SJSA1 (cell line): Measurements from ENCODE around the gene VTCN1. TPM values are rescaled to one million over a fixed set of nuclear protein-coding genes. Genes with fewer than 3 reads are reported as not detected.
"Not testable (repeated sequence)": the region's sequence is repeated elsewhere in the genome, so short reads cannot be mapped to it uniquely, and the experiment has no call there.

Experiments
- DNase-seq, 2 experiments: peaks; one replicate each; pipeline ENCODE4 v3.0.0-alpha.2; 2015 to 2020; ENCODE audit warnings: low spot score in 2 of 2, low read depth in 1 of 2
- H3K27ac ChIP-seq: fragments of 250-450 bp; sonication (Bioruptor Pico); 2 replicates; pipeline ENCODE4 v1.5.1; 2020; ENCODE audit warnings: mild to moderate bottlenecking, moderate library complexity
- H3K27me3 ChIP-seq: fragments of 250-450 bp; sonication (Bioruptor Pico); replicated peaks from 2 replicates; pipeline ENCODE4 v1.5.1; 2020; ENCODE audit warnings: mild to moderate bottlenecking, moderate library complexity
- H3K36me3 ChIP-seq: fragments of 250-450 bp; sonication (Bioruptor Pico); 2 replicates; pipeline ENCODE4 v1.5.1; 2020; ENCODE audit warnings: mild to moderate bottlenecking
- H3K4me1 ChIP-seq: fragments of 250-450 bp; sonication (Bioruptor Pico); replicated peaks from 2 replicates; pipeline ENCODE4 v1.6.1; 2021; ENCODE audit warnings: mild to moderate bottlenecking
- H3K4me3 ChIP-seq: fragments of 250-450 bp; sonication (Bioruptor Pico); 2 replicates; pipeline ENCODE4 v1.5.1; 2020; ENCODE audit warnings: mild to moderate bottlenecking
- H3K9me3 ChIP-seq: fragments of 250-450 bp; sonication (Bioruptor Pico); replicated peaks from 2 replicates; pipeline ENCODE4 v1.5.1; 2020; ENCODE audit warnings: mild to moderate bottlenecking
- total RNA-seq: library from RNA; depleted of rRNA; stranded (reverse); fragments of >200 nt; shearing (Covaris generic); gene quantifications from 2 replicates; pipeline ENCODE4 v1.2.3, GENCODE V29; 2014

The VTCN1 gene
- total RNA-seq, 1 experiment from 2014 or later = not detected

DNA sequence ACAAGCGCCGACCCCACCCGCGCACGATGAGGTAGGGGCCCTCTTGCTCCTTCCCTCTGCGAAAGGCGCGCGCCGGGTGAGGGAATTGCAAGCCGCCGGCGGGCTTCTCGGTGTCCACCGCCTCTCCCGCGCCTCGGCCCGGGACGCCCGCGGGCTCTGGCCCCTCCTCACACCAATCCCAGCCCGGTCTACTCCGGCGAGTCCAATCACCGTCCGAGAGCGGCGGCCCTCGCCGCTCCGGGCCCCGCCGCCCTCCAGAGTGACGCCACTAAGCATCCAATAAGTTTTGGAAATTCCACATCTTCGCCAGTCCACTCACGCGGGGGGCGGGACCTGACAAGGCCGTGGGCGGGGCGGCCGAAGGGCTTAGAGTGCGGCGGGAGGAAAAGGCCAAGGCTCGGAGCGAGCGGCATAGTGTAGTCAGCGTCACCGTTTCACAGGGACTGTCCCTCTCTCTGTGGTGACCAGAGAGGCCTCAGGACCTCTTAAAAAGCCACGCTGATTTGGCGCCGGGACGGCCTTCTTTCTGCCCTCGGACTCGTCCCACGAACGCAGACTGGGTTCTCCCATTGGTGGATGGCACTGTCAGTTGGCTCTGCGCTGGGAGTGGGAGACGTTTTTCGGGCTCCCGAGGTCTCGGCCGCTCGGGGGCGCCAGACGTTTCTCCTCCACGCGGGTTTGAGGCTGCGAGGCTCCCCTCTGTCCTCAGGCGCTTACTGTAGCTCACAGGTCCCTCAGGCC is 89.0 kb downstream of the VTCN1 start, which contains the start of gene TRIM45:
Gene TRIM45 (minus strand): TSS at position 161 of the 741 bp plus-strand sequence. CDS start 548 bp downstream, outside the sequence.
- Histone ChIP-seq H3K27me3 (no peaks in the 10 kb centered on the region), H3K36me3 (no peaks in the 10 kb centered on the region), H3K27ac (peak within 1 kb of the TSS; percentile 89), H3K4me1 (peaks cover 10% of the 10 kb centered on the region), H3K4me3 (peak within 1 kb of the TSS; percentile 59), H3K9me3 (no peaks in the 10 kb centered on the region)
- DNase-seq = peak; percentile 96 to 99

DNA sequence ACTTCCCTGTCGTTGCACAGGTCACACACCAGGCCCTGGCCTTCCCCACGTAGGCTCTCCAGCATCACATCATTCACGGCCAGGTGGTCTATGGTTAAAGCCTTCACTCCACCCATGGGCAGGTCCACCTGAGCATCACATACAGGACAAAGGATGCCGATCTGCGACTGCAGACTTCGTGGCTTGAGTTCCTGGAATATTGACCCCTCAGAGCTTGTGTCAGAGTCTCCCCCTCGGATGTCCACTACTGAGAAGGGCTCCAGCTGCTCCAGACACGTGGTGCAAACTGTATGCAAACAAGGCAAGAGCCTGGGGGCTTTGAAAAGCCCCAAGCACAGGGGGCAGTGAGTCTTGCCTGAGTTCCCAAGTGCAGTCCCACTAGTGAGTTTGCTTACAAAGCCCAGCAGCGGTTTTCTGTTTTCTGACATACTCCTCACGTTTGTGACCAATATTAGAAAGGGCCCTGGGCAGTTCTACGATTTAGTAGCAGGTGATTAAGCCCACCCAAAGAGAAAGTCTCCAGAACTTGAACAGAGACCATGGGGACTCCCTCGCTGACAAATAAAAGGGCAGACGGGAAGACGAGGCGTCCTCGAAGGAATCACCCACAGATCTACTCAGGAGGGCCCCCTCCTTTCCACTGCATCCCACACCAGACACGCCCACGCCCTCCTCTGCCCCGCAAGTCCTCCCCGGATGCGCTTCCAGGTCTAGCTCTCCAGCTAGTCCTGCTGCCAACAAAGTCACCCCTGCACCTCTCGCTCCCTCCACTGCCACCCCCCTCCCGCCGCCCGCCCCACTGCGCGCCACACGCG is 89.7 kb downstream of the VTCN1 start:
- DNase-seq = no peak
- Histone ChIP-seq H3K36me3 (no peaks in the 10 kb centered on the region), H3K27me3 (no peaks in the 10 kb centered on the region), H3K27ac (peak overlapping the region; percentile 89), H3K4me3 (peak overlapping the region; percentile 59), H3K9me3 (no peaks in the 10 kb centered on the region), H3K4me1 (peaks cover 10% of the 10 kb centered on the region)

DNA sequence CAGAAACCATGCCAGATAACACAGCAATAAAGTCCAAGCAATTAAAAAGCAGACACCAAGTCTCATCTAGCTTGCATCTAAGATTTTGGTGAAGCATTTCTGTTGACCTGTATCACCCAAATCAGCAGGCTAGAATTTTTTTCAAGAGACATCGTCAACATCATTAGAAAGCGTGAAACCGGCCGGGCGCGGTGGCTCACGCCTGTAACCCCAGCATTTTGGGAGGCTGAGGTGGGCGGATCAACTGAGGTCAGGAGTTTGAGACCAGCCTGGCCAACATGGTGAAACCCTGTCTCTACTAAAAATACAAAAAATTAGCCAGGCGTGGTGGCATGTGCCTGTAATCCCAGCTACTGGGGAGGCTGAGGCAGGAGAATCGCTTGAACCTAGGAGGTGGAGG is 91.6 kb downstream of the VTCN1 start:
- H3K4me1 ChIP-seq, H3K27ac ChIP-seq, H3K9me3 ChIP-seq, DNase-seq, H3K4me3 ChIP-seq, H3K27me3 ChIP-seq: not testable (repeated sequence)
- peaks cover 12% of the 10 kb centered on the region for H3K36me3 ChIP-seq

DNA sequence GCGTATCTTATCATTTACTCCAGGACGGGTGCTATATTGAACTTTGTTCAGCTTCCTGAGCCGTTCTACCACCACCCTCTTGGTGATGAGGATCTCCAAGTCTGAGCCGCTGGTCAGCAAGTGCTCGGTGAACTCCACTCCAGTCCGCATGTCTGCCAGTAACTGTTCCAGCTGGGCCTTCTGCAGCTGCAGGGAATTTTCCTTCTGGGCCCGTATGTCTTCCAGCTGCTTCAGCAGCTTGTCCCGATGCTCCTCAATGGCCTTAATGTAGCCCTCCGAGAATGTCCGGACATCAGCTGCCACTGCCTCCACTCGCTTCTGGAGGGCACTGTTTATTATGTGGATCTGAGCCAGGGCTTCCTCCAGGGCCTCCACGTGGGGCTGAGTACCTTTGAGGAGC is 92.6 kb downstream of the VTCN1 start:
- H3K36me3 ChIP-seq = peaks cover 12% of the 10 kb centered on the region
- H3K9me3 ChIP-seq = no peaks in the 10 kb centered on the region
- DNase-seq = no peak
- H3K27ac ChIP-seq = no peak overlapping the region
- H3K27me3 ChIP-seq = no peaks in the 10 kb centered on the region
- H3K4me3 ChIP-seq = no peak overlapping the region
- peaks cover 10% of the 10 kb centered on the region for H3K4me1 ChIP-seq

DNA sequence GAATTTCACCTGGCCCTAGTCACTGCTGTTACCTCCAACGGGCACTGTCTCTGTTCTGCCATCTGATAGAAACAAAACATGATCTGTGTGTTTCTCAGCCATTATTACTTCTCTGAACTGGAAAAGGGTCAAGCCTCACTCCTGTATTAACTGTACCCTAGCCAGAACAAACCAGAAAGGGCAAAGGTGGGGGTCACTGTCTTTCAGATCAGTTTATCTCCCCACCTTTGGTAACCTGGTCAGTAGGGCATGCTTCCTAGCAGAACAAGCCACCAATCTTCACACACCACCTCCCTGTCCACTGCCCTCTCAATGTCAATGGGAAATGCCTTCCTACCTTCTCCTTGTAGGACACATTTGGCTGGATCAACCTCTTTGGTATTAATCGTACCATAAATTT is 93.0 kb downstream of the VTCN1 start:
- no peaks in the 10 kb centered on the region for H3K27me3 ChIP-seq
- DNase-seq = no peak
- H3K27ac ChIP-seq = no peak overlapping the region
- H3K9me3 ChIP-seq = no peaks in the 10 kb centered on the region
- peaks cover 10% of the 10 kb centered on the region for H3K4me1 ChIP-seq
- peaks cover 17% of the 10 kb centered on the region for H3K36me3 ChIP-seq
- H3K4me3 ChIP-seq = no peak overlapping the region

DNA sequence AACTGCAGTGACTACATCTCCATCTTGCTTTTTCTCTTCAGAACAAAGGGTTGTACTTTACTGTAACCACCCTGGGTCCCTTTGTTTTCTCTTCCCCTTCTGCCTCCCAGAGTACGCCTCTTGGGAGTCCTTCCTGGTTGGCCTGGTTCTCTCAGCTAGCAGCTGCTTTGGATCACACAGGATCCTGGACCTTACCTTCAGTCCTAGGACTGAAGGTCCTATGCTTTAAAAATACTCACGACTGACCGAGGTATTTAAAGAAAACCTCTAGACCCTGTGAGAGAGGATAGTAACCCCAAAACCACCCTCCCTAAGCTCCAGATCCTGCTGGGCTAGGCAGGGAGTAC is 94.0 kb downstream of the VTCN1 start:
- Histone ChIP-seq H3K9me3 (no peaks in the 10 kb centered on the region), H3K36me3 (peaks cover 17% of the 10 kb centered on the region), H3K4me1 (peaks cover 6% of the 10 kb centered on the region; the same call in 1 of the 2 replicates), H3K4me3 (no peak overlapping the region), H3K27ac (no peak overlapping the region), H3K27me3 (no peaks in the 10 kb centered on the region)
- no peak for DNase-seq

DNA sequence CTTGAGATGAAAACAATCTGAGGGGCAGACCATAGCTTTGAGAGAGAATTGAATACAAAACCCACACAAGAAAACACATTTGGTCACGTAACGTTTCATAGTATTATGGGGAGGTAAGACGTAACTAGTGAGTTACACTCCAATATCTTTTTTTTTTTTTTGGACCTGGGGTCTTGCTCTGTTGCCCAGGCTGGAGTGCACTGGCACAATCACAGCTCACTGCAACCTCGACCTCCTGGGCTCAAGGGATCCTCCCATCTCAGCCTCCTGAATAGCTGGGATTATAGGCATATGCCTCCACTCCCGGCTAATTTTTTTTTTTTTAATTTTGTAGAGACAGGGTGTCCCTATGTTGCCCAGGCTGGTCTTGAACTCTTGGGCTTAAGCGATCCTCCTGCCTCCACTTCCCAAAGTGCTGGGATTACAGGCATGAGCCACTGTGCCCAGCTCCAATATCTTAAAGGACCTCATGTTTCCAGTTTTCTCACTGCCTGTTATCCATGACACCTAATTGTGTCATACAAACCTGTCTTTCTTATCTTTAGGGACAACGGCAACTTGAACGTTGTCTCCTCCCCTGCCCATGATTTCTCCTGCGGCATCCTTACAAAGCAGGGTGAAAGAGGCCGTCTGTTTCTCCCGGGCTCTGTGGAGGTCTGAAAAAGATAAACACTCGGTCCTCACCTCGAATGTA is 94.5 kb downstream of the VTCN1 start:
- Histone ChIP-seq H3K36me3 (peaks cover 17% of the 10 kb centered on the region), H3K27ac (no peak overlapping the region), H3K9me3 (no peaks in the 10 kb centered on the region), H3K27me3 (no peaks in the 10 kb centered on the region), H3K4me1 (peaks cover 6% of the 10 kb centered on the region; the same call in 1 of the 2 replicates), H3K4me3 (no peak overlapping the region)
- DNase-seq = no peak

DNA sequence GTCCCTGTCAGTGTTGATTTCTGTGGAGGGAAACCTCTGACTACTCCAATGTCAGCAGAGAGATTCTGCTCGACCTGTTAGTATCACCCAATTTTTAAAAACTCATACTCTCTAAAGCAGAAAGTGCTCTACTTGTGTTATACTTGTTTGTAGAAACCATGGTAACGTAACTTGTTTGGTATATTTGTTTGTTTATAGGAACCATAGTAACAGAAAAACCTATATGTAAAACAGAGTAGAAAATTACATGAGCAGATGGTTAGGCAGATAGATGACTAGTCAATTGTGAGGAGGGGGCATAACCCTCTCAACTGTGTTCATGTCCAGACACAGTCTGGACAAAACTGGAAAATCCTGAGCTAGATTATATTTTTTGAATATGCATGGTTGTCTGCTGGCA is 95.8 kb downstream of the VTCN1 start:
- no peak for DNase-seq
- Histone ChIP-seq H3K27me3 (no peaks in the 10 kb centered on the region), H3K4me3 (no peak overlapping the region)

DNA sequence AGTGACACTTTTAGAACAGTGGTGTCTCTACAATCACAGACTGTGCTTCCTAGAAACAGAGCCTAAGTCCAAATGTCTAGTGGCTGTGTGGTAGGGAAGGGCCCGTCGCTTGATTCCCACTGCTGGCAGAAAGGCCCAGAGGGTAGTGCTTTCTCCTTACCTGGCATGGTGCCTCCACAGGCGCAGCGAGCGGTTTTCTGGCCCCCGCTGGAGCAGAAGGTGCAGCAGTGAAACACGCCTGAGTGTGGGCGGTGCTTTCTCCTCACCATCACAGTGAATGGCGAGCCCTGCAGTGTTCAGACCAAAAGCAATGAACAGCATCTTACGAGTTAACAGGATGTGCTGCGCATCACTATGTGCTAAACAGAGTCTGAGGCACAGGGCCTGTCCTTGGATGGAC is 97.5 kb downstream of the VTCN1 start:
- Histone ChIP-seq H3K9me3 (0 out of 2 replicates have a peak, but pooled peaks cover 2% of the 10 kb centered on the region), H3K27ac (no peak overlapping the region), H3K4me3 (no peak overlapping the region), H3K36me3 (peaks cover 22% of the 10 kb centered on the region), H3K27me3 (no peaks in the 10 kb centered on the region), H3K4me1 (no peaks in the 10 kb centered on the region; the same call in 1 of the 2 replicates)
- DNase-seq = no peak

More for the DNA sequence above, 95.8 kb downstream of the VTCN1 start:
- Histone ChIP-seq H3K4me1 (no peaks in the 10 kb centered on the region), H3K36me3 (peaks cover 17% of the 10 kb centered on the region), H3K27ac (no peak overlapping the region), H3K9me3 (no peaks in the 10 kb centered on the region)

DNA sequence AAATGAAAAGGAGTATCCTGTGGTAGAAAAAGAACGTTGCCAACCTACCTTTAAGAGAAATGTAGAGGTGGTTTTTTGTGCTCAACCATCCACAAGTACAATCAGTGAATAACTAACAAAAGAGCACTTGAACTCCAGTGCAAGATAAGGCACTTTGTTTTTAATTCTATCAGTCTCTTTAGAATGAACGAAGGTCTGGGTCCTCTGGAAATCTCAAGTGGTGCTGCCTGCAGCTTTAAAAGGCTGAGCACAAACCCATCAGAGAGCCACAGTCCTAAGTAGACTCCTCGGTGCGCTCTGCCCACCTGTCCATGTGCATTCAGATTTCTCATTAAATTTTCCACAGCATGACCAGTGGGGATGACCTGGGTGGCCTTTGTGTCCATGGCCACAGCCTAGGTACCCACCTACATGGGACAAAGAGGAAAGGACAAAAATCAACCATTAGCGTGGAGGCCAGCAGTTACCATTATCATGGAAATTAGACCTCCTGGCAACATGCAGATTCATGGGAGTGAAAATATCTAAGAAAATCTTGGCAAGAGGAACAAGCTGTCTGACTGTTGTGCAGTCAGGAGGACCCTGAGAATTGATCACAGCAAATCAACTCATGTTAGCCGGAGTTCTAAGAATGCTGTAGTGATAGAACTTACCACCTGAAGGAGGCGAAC is 98.5 kb downstream of the VTCN1 start:
- DNase-seq = no peak

DNA sequence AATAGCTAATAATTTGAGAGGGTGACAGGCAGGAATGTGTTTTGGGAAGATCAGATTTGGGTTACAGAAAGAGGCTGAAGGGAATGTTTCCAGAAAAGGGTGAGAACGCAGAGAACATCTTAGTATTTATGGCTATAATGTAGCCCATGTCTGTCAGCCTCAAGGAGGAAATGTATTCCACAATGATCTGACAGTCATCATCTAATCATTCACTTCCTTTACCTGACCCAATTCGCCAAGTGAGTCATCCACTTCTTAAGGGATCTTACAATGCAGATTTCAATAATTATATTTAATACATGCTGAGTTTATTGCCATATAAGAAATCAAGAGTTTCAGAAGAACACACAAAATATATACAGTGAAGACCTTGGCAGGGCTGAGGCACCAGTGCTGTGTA is 100.0 kb downstream of the VTCN1 start:
- Histone ChIP-seq H3K27me3 (no peaks in the 10 kb centered on the region), H3K27ac (no peak overlapping the region), H3K4me1 (no peaks in the 10 kb centered on the region; the same call in 1 of the 2 replicates), H3K36me3 (peaks cover 29% of the 10 kb centered on the region), H3K4me3 (no peak overlapping the region), H3K9me3 (0 out of 2 replicates have a peak, but pooled peaks cover 2% of the 10 kb centered on the region)
- DNase-seq = no peak

More for the DNA sequence above, 98.5 kb downstream of the VTCN1 start:
- Histone ChIP-seq H3K4me3 (no peak overlapping the region), H3K9me3 (0 out of 2 replicates have a peak, but pooled peaks cover 2% of the 10 kb centered on the region), H3K4me1 (no peaks in the 10 kb centered on the region; the same call in 1 of the 2 replicates), H3K27me3 (no peaks in the 10 kb centered on the region), H3K27ac (no peak overlapping the region), H3K36me3 (peaks cover 22% of the 10 kb centered on the region)

DNA sequence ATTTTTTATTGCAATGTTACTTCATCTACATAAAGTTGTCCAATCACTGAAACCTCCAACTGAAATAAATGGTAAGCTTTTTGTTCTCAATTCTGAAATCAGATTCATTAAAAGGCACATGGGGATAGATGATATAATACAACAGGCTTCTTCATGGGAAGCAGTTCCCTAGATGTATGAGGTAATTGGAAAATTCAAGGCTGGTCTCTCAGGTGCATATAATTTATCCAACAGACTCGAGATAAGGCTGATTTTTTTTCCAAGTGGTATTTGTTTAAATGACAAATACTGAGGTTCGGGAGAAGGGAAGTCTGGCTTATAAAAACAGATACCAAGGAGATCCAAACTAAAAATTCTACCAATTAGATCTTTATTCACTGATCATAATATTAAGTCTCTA is 103.4 kb downstream of the VTCN1 start:
- H3K9me3 ChIP-seq = 0 out of 2 replicates have a peak, but pooled peaks cover 2% of the 10 kb centered on the region
- H3K27me3 ChIP-seq = no peaks in the 10 kb centered on the region; the same call in 1 of the 2 replicates
- no peak for DNase-seq
- H3K4me3 ChIP-seq = no peak overlapping the region
- H3K36me3 ChIP-seq = peaks cover 30% of the 10 kb centered on the region
- no peak overlapping the region for H3K27ac ChIP-seq
- no peaks in the 10 kb centered on the region; the same call in 1 of the 2 replicates for H3K4me1 ChIP-seq

DNA sequence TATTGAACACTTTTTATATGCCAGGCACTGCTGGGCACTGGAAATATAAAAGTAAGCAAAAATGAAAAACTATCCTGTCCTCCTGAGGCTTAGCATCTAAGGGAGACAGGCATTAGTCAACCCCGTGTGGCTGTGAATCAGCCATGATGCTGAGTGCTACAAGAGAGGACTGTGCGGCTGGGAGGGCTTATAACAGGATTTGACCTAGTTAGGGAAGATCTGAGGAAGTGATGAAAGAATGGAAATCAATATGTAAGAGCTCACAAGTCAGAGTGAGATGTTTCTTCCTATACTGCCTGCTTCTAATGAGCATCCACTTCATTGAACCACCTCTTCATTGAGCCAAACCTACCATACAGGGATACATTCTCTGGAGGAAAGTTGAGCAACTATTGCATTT is 104.2 kb downstream of the VTCN1 start:
- Histone ChIP-seq H3K4me3 (no peak overlapping the region), H3K27ac (no peak overlapping the region), H3K9me3 (0 out of 2 replicates have a peak, but pooled peaks cover 2% of the 10 kb centered on the region), H3K27me3 (no peaks in the 10 kb centered on the region; the same call in 1 of the 2 replicates), H3K4me1 (no peaks in the 10 kb centered on the region; the same call in 1 of the 2 replicates), H3K36me3 (peaks cover 39% of the 10 kb centered on the region)
- DNase-seq = no peak
